HG03108 (cell line): ENCODE results near the gene TBR1.

ENCODE experiments used
- ATAC-seq: cut with Tn5 transposase; IDR thresholded peaks from one replicate; pipeline ENCODE4 v1.9.1; 2021; ENCODE audit warnings: moderate library complexity; ENCODE audit not compliant: unreplicated experiment

The TBR1 gene

DNA sequence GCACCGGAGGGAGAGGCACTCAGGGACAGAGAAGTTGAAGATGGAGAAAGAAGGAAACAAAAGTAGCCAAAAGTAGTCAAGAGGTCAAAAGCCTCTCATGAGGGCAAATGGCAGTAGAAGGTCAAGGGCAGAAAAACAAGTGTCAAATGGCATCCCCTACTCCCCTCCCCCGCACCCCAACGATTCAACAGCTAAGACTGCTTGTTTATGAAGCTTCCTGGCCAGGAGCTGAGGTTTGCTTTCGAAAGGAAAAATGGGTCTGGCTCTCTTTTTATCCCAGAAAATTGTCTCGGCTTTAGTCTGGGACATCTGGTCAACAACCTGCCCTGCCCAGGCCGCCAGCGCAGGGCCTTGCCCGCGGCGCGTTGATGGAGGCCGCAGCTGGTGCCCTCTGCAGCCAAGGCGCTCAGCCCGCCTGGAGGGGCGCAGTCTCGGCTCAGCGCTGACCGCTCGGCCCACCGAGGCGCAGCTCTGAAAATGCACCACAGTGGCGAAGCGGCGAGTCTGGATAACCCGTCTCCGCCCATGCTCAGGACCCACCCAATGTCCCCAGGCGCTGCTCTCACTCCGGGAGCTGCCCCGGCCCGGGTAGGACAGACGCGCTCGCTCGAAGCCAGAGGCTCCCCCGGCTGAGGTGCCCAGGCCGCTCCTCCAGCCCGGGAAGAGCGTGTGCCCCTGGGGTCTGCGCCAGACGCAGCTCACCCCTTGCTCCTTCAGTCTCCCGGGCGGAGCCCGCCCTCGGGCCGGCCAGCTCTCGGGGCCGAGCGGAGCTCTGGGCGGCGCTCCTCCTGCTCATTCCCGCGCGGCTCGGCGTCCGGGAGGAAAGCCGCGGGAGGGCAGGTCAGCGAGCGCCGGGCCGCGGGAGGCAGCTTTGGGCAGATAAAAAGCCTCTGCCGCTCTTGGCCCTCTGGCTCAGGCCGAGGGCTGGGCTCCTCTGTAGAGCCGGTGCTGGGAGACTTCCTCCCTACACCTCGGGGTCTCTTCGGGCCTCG is 1.8 kb upstream of the TBR1 start:
- peak; percentile 37 for ATAC-seq

GRCh38 chr2:161415034-161415986 is 787 bp upstream of the TBR1 start:
- peak; percentile 22 for ATAC-seq

DNA sequence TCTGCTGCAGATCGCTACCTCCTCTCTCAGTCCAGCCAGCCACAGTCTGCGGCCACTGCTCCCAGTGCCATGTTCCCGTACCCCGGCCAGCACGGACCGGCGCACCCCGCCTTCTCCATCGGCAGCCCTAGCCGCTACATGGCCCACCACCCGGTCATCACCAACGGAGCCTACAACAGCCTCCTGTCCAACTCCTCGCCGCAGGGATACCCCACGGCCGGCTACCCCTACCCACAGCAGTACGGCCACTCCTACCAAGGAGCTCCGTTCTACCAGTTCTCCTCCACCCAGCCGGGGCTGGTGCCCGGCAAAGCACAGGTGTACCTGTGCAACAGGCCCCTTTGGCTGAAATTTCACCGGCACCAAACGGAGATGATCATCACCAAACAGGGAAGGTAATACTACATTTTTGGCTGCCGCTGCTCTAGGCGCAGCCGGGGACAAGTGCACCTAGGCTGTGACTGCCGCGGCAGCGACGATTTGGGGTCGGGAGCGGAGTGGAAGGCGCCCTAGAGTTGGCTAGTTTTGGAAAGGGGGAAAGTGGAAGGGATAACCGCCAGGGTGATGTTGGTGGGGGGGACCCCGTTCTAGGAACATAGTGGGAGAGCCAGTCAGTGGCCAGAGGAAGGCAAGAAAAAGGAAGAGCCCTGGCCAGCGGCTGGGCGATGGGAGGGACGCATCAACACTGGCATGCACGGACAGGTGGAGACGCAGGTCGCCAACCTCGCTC is 776 bp downstream of the TBR1 start:
- ATAC-seq = no peak

GRCh38 chr2:161417438-161418274 is 1.6 kb downstream of the TBR1 start:
- no peak for ATAC-seq

DNA sequence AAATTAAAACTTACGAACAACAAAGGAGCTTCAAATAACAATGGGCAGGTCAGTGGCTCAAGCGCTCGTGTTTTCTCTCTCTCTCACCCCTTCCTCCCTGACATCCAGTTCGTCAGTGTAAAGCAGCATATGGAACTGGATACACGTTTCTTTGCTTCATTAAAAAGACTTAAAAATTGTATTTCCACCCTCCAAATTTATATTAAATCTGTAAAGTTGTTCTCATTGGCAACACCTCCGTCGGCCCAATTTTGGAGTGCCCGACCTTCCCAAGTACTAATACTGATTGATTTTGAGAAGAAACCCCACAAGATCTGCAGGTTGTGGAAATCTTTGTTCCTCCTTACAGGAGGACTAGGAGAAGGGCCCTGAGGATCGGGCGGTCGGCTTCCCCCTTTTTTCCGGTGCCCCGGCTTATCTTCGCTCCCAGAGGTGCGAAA is 2.2 kb downstream of the TBR1 start:
- no peak for ATAC-seq

- ATAC-seq = no peak
Observed at GRCh38 chr2:161418715-161419637, 2.9 kb downstream of the TBR1 start.

GRCh38 chr2:161419638-161420190 is 3.6 kb downstream of the TBR1 start:
- no peak for ATAC-seq

DNA sequence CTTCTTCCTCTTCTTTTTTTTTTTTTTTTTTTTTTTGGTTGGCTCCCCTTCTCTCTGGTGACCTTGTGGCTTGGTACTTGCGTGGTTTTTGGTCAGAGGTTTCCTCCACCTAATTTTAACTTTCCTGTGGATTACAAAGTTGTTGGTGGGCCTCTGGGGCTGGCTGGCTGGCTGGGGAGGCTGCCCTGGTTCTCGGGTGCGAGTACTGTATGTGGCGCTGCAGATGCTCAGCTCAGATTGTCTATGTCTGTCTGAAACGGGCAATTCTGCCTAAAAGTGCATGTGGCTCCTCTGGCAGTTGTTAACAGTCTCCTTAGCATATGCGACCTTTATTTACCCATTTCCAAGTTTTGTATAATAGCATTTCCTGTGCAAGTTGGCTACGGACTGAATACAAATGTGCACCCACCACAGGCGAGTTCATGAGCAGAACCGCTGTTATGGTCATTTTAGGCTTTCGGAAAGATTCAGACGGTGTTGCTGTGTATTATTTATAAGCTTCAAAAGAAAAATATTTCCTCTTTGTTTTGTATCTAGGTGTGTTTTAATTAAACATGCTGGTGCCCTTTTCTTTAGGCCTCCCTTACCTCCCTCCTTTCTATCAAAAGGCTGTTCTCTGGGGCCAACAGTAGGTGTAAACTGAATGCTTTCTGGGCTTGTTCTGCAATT is 4.4 kb downstream of the TBR1 start:
- ATAC-seq = no peak

GRCh38 chr2:161421686-161422085 is 5.6 kb downstream of the TBR1 start:
- ATAC-seq = no peak

DNA sequence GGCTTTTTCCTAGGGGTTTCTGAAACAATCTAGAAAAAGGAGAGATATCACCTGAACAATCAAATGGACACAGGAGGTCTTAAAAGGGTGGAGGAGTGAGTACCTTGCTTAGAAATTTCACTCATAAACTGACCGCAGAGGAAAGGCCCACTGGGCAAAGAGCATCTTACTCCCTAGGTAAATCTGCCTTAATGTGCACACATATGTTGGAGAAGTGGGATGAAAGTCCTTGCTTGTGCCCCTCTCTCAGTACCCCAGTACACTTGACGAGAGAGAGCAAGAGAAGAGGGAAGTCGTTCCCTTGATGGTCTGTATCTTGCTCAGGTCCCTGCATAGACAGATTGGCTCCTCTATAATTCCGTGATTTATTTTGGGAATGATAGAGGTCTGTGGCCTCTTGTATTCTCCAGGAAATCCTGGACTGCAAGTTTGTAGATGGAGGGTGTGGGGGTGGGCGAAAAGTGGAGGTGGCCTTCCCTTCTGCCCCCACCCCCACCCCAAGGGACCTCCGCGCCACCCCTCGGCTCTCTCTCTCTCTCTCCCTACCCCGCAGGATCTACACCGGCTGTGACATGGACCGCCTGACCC is 6.8 kb downstream of the TBR1 start:
- no peak for ATAC-seq

- no peak for ATAC-seq
Observed at GRCh38 chr2:161423421-161424393, 7.6 kb downstream of the TBR1 start.

GRCh38 chr2:161424394-161424769 is 8.3 kb downstream of the TBR1 start:
- ATAC-seq = no peak

DNA sequence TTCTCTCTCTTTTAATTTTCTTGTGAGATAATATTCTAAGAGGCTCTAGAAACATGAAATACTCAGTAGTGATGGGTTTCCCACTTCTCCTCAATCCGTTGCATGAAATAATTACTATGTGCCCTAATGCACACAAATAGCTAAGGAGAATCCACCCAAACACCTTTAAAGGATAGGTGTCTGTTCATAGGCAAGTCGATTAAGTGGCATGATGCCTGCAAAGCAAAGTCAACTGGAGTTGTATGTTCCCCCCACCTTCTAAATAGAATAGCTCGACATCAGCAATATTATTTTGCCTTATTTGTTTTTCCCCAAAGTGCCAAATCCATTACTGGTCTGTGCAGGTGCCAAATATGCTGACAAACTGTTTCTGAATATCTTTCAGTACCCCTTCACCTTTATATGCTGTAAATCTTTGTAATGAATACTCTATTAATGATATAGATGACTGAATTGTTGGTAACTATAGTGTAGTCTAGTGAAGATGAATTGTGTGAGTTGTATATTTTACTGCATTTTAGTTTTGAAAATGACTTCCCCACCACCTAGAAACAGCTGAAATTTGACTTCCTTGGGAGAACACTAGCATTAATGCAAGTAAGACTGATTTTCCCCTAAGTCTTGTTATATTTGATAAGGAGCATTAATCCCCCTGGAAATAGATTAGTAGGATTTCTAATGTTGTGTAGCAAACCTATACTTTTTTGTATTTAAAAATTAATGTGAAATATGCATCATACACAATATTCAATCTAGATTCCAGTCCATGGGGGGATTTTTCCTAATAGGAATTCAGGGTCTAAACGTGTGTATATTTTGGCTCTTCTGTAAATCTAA is 9.0 kb downstream of the TBR1 start:
- no peak for ATAC-seq

- ATAC-seq = no peak
Observed at GRCh38 chr2:161425728-161426454, 9.8 kb downstream of the TBR1 start.

GRCh38 chr2:161426455-161426921 is 10.4 kb downstream of the TBR1 start:
- ATAC-seq = no peak
